Activated CD4-positive, alpha-beta memory T cell treated with anti-CD3 and anti-CD28 coated beads, Interleukin-2, amount 10 ng/mL, durations not matched to agents 7 days and 5 days (primary cell): ENCODE results near the gene SGCB. TPM values are rescaled to one million over a fixed set of nuclear protein-coding genes. Genes with fewer than 3 reads are reported as not detected.

Source experiments
- total RNA-seq, 2 experiments: library from RNA; stranded (reverse); gene quantifications; one replicate each; pipeline ENCODE4 v1.2.3, GENCODE V29; 2021

The SGCB gene
- total RNA-seq, 2 experiments from 2014 or later = 15.6 TPM

Other genes starting within 250 kb of the SGCB start
- 10 to 100 TPM; 28.9 TPM for gene DCUN1D4, start 195.1 kb downstream of the SGCB start, total RNA-seq
- gene LRRC66, start 17.9 kb downstream of the SGCB start, total RNA-seq = under 1 TPM; 0.28 to 0.30 TPM
- under 1 TPM; 0.10 to 0.48 TPM for gene SPATA18, start 13.0 kb upstream of the SGCB start, total RNA-seq